Thyroid gland (tissue), 4 donors: ENCODE measurements around the gene NFATC2.

Experiments used
- CTCF ChIP-seq, 6 experiments: fragments of 200-600 bp in 3 of 6; fragments of 450-650 bp in 3 of 6; sonication (generic) in 3 of 6; IDR thresholded peaks; one replicate each; pipeline ENCODE4 v1.5.1; 2016 to 2019; ENCODE audit warnings: antibody characterized with exemption in 6 of 6, mild to moderate bottlenecking in 2 of 6, inconsistent platforms in 1 of 6, moderate library complexity in 1 of 6
- POLR2A ChIP-seq, 2 donors: fragments of 450-650 bp; IDR thresholded peaks; one replicate each; pipeline ENCODE4 v1.6.1; 2017; ENCODE audit warnings: antibody characterized with exemption in 2 of 2, mild to moderate bottlenecking in 2 of 2, moderate library complexity in 1 of 2

- TF ChIP-seq POLR2A (IDR thresholded peaks at IDR 0.05), result no peak
- no peak for TF ChIP-seq CTCF (IDR thresholded peaks at IDR 0.05)
Observed at GRCh38 chr20:51484831-51485230, 57.7 kb downstream of the NFATC2 start.
